HEK293 (cell line): ENCODE results near the gene SERPINE3.

Experiments used
- TF ChIP-seq, protein P1 (sequence below): fragments of 450-650 bp; formaldehyde crosslinking; IDR thresholded peaks from 2 replicates; pipeline ENCODE4 v1.5.1; 2016; ENCODE audit warnings: missing biosample characterization, missing genetic modification characterization
- TF ChIP-seq, protein P2 (sequence below): fragments of 450-650 bp; formaldehyde crosslinking; IDR thresholded peaks from 2 replicates; pipeline ENCODE4 v1.5.1; 2016; ENCODE audit warnings: missing biosample characterization, missing genetic modification characterization
- TF ChIP-seq, protein P3 (sequence below): fragments of 450-650 bp; formaldehyde crosslinking; IDR thresholded peaks from 2 replicates; pipeline ENCODE4 v1.5.1; 2016; ENCODE audit warnings: missing biosample characterization, missing genetic modification characterization
- TF ChIP-seq, protein P4 (sequence below): fragments of 450-650 bp; formaldehyde crosslinking; IDR thresholded peaks from 2 replicates; pipeline ENCODE4 v1.5.1; 2016; ENCODE audit warnings: missing biosample characterization, missing genetic modification characterization, borderline replicate concordance

DNA sequence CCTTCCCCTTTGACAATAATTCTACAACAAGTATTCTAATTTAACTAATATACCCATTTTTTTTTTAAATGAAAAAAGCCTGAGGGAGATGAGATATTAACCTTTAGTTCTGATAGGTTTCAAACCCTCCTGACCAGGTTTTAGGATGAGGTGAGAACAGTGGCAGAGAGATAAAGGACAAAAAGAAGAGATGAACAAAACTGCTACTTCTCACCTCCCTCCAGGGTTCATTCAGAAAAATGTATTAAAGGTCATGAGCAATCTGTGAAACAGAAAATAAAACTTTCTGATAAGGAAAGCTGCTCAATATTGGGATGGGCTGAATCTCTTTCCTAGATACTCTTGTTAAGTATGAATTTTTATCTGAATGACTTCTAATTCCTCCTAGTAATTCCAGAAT is 24.1 kb downstream of the SERPINE3 start:
- TF ChIP-seq, protein P1, sequence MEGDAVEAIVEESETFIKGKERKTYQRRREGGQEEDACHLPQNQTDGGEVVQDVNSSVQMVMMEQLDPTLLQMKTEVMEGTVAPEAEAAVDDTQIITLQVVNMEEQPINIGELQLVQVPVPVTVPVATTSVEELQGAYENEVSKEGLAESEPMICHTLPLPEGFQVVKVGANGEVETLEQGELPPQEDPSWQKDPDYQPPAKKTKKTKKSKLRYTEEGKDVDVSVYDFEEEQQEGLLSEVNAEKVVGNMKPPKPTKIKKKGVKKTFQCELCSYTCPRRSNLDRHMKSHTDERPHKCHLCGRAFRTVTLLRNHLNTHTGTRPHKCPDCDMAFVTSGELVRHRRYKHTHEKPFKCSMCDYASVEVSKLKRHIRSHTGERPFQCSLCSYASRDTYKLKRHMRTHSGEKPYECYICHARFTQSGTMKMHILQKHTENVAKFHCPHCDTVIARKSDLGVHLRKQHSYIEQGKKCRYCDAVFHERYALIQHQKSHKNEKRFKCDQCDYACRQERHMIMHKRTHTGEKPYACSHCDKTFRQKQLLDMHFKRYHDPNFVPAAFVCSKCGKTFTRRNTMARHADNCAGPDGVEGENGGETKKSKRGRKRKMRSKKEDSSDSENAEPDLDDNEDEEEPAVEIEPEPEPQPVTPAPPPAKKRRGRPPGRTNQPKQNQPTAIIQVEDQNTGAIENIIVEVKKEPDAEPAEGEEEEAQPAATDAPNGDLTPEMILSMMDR (tag by site-specific recombination) = no peak
- TF ChIP-seq, protein P2, sequence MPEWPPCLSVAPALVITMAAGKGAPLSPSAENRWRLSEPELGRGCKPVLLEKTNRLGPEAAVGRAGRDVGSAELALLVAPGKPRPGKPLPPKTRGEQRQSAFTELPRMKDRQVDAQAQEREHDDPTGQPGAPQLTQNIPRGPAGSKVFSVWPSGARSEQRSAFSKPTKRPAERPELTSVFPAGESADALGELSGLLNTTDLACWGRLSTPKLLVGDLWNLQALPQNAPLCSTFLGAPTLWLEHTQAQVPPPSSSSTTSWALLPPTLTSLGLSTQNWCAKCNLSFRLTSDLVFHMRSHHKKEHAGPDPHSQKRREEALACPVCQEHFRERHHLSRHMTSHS (tag by site-specific recombination) = no peak
- TF ChIP-seq, protein P3, sequence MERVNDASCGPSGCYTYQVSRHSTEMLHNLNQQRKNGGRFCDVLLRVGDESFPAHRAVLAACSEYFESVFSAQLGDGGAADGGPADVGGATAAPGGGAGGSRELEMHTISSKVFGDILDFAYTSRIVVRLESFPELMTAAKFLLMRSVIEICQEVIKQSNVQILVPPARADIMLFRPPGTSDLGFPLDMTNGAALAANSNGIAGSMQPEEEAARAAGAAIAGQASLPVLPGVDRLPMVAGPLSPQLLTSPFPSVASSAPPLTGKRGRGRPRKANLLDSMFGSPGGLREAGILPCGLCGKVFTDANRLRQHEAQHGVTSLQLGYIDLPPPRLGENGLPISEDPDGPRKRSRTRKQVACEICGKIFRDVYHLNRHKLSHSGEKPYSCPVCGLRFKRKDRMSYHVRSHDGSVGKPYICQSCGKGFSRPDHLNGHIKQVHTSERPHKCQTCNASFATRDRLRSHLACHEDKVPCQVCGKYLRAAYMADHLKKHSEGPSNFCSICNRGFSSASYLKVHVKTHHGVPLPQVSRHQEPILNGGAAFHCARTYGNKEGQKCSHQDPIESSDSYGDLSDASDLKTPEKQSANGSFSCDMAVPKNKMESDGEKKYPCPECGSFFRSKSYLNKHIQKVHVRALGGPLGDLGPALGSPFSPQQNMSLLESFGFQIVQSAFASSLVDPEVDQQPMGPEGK = no peak
- TF ChIP-seq, protein P4, sequence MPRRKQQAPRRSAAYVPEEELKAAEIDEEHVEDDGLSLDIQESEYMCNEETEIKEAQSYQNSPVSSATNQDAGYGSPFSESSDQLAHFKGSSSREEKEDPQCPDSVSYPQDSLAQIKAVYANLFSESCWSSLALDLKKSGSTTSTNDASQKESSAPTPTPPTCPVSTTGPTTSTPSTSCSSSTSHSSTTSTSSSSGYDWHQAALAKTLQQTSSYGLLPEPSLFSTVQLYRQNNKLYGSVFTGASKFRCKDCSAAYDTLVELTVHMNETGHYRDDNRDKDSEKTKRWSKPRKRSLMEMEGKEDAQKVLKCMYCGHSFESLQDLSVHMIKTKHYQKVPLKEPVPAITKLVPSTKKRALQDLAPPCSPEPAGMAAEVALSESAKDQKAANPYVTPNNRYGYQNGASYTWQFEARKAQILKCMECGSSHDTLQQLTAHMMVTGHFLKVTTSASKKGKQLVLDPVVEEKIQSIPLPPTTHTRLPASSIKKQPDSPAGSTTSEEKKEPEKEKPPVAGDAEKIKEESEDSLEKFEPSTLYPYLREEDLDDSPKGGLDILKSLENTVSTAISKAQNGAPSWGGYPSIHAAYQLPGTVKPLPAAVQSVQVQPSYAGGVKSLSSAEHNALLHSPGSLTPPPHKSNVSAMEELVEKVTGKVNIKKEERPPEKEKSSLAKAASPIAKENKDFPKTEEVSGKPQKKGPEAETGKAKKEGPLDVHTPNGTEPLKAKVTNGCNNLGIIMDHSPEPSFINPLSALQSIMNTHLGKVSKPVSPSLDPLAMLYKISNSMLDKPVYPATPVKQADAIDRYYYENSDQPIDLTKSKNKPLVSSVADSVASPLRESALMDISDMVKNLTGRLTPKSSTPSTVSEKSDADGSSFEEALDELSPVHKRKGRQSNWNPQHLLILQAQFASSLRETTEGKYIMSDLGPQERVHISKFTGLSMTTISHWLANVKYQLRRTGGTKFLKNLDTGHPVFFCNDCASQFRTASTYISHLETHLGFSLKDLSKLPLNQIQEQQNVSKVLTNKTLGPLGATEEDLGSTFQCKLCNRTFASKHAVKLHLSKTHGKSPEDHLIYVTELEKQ (tag by site-specific recombination) = no peak
